Ovary (tissue), 3 donors: ENCODE data around the gene PDHA1.

Experiments used
- CTCF ChIP-seq, 3 donors: fragments of 450-650 bp in 2 of 3; fragments of 200-600 bp in 1 of 3; IDR thresholded peaks; one replicate each; pipeline versions ENCODE4 v1.5.1 to v1.8.0; 2016 to 2022; ENCODE audit warnings: antibody characterized with exemption in 3 of 3, mild to moderate bottlenecking in 1 of 3
- POLR2A ChIP-seq: fragments of 450-650 bp; IDR thresholded peaks from one replicate; pipeline ENCODE4 v1.6.1; 2017; ENCODE audit warnings: antibody characterized with exemption, mild to moderate bottlenecking, moderate library complexity
- donor health status: DM: no; HTN: no; CAD: no.

DNA sequence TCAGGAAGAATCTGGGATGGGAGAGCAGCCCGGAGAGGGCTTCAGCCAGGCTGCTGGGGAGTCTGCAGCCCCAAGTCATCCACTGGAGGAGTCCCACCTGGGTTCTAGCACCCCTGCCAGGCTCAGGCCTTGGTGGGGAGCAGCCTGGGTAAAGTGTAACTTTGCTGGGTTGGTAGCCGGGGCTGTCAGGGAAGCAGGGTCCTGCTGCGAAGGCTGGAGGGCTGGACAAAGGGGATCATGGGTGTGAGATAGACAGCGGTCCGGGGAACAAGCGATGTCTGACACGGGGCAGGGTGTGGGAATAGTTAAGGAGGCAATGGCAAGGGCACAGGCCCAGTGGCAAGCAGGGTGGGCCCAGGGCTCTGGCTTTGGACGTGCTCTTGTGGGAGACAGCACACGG, 37.6 kb downstream of the PDHA1 start:
- TF ChIP-seq CTCF (IDR thresholded peaks at IDR 0.05) (no peak), POLR2A (no peak)
